ENCODE measurements around the gene TTF2. TPM values are rescaled to one million over a fixed set of nuclear protein-coding genes. Genes with fewer than 3 reads are reported as not detected.

The TTF2 gene
- total RNA-seq, 1 donor from 2014 or later, result 14.3 TPM

- DNase-seq (ENCODE audit: low read depth), result no peak
- TF ChIP-seq CTCF (IDR thresholded peaks at IDR 0.05; ENCODE audit: insufficient read depth, low read length, poor library complexity, severe bottlenecking), result no peak
- H3K4me3 ChIP-seq (ENCODE audit: low read depth, low read length), result no peak overlapping the region
- peaks cover 3% of the 10 kb centered on the region for H3K36me3 ChIP-seq (ENCODE audit: control insufficient read depth, insufficient read depth, low read length)
- H3K27me3 ChIP-seq (ENCODE audit: control insufficient read depth, insufficient read depth, low read length), result no peaks in the 10 kb centered on the region
Measured at GRCh38 chr1:117104986-117105385, 44.9 kb downstream of the TTF2 start.

DNA sequence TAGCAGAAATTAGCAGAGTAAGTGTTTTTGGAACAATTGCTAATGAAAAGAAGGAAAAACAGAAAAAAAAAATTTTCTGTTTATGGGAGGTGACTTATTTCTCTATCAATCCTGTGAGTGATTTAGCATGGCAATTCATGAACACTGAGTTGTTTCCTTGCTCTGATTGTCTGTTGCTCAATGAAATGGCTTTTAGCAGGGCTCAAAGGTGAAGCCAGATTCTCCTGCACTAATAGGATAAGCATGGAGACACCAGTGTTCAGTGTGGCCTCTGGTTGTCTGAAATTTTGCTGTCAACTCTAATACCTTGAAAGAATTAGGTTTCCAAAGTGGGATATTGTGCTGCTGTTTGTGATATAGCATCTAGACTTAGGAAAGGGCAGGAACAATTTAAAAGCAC is 45.6 kb downstream of the TTF2 start:
- TF ChIP-seq CTCF (IDR thresholded peaks at IDR 0.05; ENCODE audit: insufficient read depth, low read length, poor library complexity, severe bottlenecking), result no peak
- Histone ChIP-seq H3K4me3 (ENCODE audit: low read depth, low read length) (no peak overlapping the region), H3K36me3 (ENCODE audit: control insufficient read depth, insufficient read depth, low read length) (peaks cover 3% of the 10 kb centered on the region), H3K27me3 (ENCODE audit: control insufficient read depth, insufficient read depth, low read length) (no peaks in the 10 kb centered on the region)
- no peak for DNase-seq (ENCODE audit: low read depth)

GRCh38 chr1:117106478-117106877 is 46.4 kb downstream of the TTF2 start:
- Histone ChIP-seq H3K36me3 (ENCODE audit: control insufficient read depth, insufficient read depth, low read length) (peaks cover 3% of the 10 kb centered on the region), H3K4me3 (ENCODE audit: low read depth, low read length) (no peak overlapping the region), H3K27me3 (ENCODE audit: control insufficient read depth, insufficient read depth, low read length) (no peaks in the 10 kb centered on the region)
- DNase-seq (ENCODE audit: low read depth), result no peak
- no peak for TF ChIP-seq CTCF (IDR thresholded peaks at IDR 0.05; ENCODE audit: insufficient read depth, low read length, poor library complexity, severe bottlenecking)

DNA sequence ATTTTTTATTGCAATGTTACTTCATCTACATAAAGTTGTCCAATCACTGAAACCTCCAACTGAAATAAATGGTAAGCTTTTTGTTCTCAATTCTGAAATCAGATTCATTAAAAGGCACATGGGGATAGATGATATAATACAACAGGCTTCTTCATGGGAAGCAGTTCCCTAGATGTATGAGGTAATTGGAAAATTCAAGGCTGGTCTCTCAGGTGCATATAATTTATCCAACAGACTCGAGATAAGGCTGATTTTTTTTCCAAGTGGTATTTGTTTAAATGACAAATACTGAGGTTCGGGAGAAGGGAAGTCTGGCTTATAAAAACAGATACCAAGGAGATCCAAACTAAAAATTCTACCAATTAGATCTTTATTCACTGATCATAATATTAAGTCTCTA is 47.2 kb downstream of the TTF2 start:
- Histone ChIP-seq H3K4me3 (ENCODE audit: low read depth, low read length) (no peak overlapping the region), H3K27me3 (ENCODE audit: control insufficient read depth, insufficient read depth, low read length) (no peaks in the 10 kb centered on the region), H3K36me3 (ENCODE audit: control insufficient read depth, insufficient read depth, low read length) (peaks cover 3% of the 10 kb centered on the region)
- no peak for TF ChIP-seq CTCF (IDR thresholded peaks at IDR 0.05; ENCODE audit: insufficient read depth, low read length, poor library complexity, severe bottlenecking)
- no peak for DNase-seq (ENCODE audit: low read depth)

DNA sequence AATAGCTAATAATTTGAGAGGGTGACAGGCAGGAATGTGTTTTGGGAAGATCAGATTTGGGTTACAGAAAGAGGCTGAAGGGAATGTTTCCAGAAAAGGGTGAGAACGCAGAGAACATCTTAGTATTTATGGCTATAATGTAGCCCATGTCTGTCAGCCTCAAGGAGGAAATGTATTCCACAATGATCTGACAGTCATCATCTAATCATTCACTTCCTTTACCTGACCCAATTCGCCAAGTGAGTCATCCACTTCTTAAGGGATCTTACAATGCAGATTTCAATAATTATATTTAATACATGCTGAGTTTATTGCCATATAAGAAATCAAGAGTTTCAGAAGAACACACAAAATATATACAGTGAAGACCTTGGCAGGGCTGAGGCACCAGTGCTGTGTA is 50.6 kb downstream of the TTF2 start:
- H3K4me3 ChIP-seq (ENCODE audit: low read depth, low read length), result no peak overlapping the region
- DNase-seq (ENCODE audit: low read depth), result no peak
- no peaks in the 10 kb centered on the region for H3K27me3 ChIP-seq (ENCODE audit: control insufficient read depth, insufficient read depth, low read length)
- H3K36me3 ChIP-seq (ENCODE audit: control insufficient read depth, insufficient read depth, low read length), result peaks cover 3% of the 10 kb centered on the region
- no peak for TF ChIP-seq CTCF (IDR thresholded peaks at IDR 0.05; ENCODE audit: insufficient read depth, low read length, poor library complexity, severe bottlenecking)

GRCh38 chr1:117112047-117112717 is 52.1 kb downstream of the TTF2 start:
- Histone ChIP-seq H3K4me3 (ENCODE audit: low read depth, low read length) (no peak overlapping the region), H3K27me3 (ENCODE audit: control insufficient read depth, insufficient read depth, low read length) (no peaks in the 10 kb centered on the region), H3K36me3 (ENCODE audit: control insufficient read depth, insufficient read depth, low read length) (no peaks in the 10 kb centered on the region)
- no peak for TF ChIP-seq CTCF (IDR thresholded peaks at IDR 0.05; ENCODE audit: insufficient read depth, low read length, poor library complexity, severe bottlenecking)
- DNase-seq (ENCODE audit: low read depth), result no peak

All from kidney epithelial cell (primary cell).